Hepatocyte (in vitro differentiated cells): ENCODE results near the gene SNX2.

Source experiments
- CTCF ChIP-seq: fragments of 200-600 bp; sonication (generic); IDR thresholded peaks from 2 replicates; pipeline ENCODE4 v1.5.1; 2016; ENCODE audit warnings: antibody characterized with exemption, mild to moderate bottlenecking; ENCODE audit not compliant: poor library complexity
- EZH2 ChIP-seq: fragments of 200-600 bp; sonication (generic); IDR thresholded peaks from 2 replicates; pipeline ENCODE4 v1.6.1; 2016; ENCODE audit warnings: antibody characterized with exemption, mild to moderate bottlenecking, borderline replicate concordance
- EZH2phosphoT487 ChIP-seq: fragments of 200-600 bp; sonication (generic); IDR thresholded peaks from one replicate; pipeline ENCODE4 v1.6.1; 2018; ENCODE audit warnings: antibody characterized with exemption, mild to moderate bottlenecking, low read depth, moderate library complexity; ENCODE audit not compliant: unreplicated experiment, severe bottlenecking

- no peak for TF ChIP-seq CTCF
- TF ChIP-seq EZH2 = no peak
- TF ChIP-seq EZH2phosphoT487 = no peak
Measured at GRCh38 chr5:122743261-122743660, 31.6 kb upstream of the SNX2 start.
